HG03439 (cell line): ENCODE data around the gene COX5B.
A peak's percentile ranks its signal among the peaks of the same experiment; 100 is the strongest.
"Not testable (repeated sequence)": the region's sequence is repeated elsewhere in the genome, so short reads cannot be mapped to it uniquely, and the experiment has no call there.

Experiments
- ATAC-seq: cut with Tn5 transposase; IDR thresholded peaks from one replicate; pipeline ENCODE4 v1.9.1; 2021; ENCODE audit warnings: mild to moderate bottlenecking, moderate library complexity; ENCODE audit not compliant: unreplicated experiment

The COX5B gene, protein sequence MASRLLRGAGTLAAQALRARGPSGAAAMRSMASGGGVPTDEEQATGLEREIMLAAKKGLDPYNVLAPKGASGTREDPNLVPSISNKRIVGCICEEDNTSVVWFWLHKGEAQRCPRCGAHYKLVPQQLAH

DNA sequence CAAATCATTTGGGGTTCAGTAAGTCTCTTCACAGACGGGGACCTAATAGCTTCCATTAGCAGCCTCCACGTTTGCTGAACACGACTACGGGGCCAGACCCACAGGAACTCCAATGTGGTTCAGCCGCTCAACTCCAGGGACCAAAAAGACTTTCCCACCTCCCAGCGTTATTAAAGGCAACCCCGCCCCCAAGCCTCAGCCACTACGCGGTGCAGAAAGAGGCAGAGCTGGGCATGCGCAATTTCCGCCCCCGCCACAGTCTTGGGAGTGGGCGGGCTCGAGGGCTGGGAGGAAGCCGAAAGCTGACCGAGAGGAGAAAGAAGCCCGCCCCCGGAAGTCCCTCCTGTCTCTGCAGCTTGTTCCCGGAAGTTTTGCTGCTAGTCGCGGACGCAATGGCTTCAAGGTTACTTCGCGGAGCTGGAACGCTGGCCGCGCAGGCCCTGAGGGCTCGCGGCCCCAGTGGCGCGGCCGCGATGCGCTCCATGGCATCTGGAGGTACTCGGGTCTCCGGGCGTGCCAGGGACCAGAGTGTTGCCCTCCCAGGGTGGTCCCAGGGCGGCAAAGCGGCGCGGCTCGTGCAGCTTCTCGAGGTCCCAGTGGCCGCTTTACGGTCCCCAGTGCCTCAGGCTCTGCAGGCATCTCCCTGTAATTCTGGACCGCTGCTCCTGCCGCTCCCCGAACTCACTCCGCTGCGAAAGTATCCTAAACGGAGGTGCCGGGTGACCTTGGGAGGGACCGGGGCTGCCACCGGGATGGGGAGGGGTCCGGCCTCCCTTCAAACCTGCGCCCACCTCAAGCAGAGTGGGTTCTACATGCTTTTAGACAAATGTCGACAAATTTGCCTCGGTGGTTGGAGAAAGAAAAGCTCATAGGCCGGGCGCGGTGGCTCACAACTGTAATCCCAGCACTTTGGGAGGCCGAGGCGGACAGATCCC lies at the start of gene COX5B:
Gene COX5B, plus strand, starts transcription at position 368 of the 935 bp plus-strand sequence. Its CDS starts 25 bp downstream, at position 393.
- ATAC-seq, result peak; percentile 96

DNA sequence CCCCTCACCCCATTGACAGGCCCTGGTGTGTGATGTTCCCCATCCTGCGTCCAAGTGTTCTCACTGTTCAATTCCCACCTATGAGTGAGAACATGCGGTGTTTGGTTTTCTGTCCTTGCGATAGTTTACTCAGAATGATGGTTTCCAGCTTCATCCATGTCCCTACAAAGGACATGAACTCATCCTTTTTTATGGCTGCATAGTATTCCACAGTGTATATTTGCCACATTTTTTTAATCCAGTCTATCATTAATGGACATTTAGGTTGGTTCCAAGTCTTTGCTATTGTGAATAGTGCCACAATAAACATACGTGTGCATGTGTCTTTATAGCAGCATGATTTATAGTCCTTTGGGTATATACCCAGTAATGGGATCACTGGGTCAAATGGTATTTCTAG lies 49.7 kb upstream of the COX5B start:
- ATAC-seq, result not testable (repeated sequence)

DNA sequence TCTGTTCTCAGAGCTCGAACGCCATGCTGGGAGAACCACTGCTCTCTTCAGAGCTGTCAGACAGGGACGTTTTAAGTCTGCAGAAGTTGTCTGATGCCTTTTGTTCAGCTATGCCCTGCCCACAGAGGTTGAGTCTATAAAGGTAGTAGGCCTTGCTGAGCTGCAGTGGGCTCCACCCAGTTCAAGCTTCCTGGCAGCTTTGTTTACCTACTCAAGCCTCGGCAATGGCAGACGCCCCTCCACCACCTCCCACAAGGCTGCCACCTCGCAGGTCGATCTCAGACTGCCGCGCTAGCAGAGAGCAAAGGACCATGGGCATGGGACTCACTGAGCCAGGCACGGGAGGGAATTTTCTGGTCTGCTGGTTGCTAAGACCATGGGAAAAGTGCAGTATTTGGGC lies 44.3 kb upstream of the COX5B start:
- not testable (repeated sequence) for ATAC-seq

DNA sequence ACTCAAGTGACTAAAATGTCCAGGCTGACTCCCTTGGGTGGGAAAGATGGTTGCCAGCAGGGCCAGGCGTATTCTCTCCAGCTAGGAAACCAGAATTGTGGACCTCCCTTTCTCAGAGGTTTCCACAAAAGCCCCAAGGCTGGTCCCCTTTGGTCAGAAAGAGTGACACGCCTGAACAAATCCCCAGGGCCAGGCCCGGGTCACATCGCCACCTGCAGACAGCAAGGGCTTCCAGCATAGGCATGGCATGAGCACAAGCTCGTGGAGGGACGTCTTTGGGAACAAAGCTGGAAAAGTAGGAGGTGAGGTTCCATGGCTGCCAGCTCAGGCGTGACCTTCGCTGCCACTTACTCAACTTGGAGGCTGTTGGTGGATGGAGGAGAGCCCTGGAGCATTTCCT lies 40.8 kb upstream of the COX5B start:
- ATAC-seq, result not testable (repeated sequence)

DNA sequence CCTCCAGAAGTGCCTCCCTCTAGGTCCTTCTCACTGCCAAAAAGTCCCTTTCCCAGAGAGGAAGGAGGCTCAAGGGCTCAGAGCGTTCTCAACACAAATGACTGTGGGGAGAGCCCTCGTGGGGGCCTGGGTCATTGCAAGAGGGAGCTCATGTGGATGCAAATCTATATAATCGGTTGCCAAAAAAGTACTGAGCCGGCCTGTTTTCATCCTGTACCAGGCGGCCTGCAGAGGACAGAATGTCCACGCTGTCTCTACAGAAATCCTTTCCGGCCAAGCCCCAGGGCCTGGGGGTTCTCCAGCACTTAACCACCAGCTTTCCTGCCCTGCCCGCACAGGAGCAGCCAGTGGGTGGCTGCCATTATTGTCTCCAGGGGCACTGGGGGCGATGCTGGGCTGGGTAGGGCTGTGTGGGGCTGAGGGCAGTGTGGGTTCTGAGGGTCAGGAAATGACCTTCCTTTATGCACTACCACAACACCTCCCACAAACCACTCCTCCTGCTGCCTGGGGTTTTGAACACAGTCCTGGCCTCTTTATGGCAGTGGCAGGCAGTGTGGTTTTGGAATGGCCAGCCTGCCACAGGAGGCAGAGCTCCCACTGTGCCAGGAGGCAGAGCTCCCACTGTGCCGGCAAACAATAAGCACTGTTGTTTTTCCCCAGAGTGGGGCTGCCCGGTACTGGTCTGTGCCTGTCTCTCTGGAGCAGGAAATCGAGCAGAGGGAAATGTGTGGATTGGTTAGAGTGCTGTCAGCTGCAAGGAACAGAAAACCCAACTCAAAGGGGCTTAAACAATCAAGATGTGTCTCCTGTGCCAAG lies 40.1 kb upstream of the COX5B start:
- not testable (repeated sequence) for ATAC-seq

DNA sequence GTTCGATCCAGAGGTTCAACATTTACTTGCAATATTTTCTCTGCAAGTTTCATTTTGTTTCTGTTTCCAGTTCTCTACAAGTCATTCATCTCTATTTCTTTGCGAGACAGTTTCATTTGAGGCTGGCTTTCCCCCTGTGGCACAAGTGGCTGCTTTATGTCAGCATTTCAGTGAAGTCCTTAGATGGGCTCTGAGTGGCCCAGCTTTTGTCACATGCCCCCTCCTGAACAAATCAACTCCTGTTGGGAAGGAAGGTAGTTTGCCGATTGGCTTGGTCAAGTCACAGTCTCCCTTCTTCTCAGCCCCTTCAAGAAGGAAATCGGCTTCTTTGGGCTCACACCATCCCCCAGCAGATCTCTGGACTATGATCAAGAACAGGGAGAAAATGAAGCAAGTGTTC lies 37.1 kb upstream of the COX5B start:
- not testable (repeated sequence) for ATAC-seq

DNA sequence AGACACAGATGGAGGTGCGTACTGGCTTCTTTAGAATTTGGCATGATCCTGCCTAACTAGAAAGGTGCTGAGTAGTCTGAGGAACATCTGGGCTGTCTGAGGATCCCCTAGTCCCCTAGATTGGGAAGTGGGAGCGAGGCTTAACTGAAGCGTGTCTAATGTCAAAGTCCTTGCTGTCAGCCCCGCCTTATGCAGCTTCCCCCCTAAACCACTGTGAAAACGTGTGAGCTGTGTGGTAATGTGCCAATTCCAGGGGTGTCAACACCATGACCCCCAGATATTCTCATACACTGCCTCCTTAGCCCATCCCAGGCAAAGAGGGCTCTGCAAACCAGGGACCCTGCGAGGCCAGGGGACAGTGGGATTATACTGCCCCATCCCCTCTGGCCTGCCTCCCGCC lies 34.0 kb upstream of the COX5B start:
- ATAC-seq, result not testable (repeated sequence)

DNA sequence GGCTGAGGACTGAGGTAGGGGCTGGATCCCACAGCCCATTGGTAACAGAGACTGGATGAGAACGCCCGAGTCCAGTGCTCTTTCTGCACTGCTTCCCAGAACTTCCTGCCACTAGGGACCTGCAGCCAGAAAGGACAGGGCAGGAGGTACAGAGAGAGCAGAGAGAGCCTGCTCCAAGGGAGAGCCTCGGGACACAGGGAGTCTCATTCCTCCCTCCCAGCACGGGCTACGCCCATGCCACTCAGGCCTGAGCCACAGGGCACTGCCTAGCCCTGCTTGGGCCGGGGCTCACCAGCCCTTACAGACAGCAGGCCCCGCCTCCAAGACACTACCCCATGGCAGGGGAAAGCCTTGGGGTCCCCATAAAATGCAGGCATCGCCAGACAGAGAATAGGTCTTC lies 30.1 kb upstream of the COX5B start:
- ATAC-seq, result not testable (repeated sequence)

DNA sequence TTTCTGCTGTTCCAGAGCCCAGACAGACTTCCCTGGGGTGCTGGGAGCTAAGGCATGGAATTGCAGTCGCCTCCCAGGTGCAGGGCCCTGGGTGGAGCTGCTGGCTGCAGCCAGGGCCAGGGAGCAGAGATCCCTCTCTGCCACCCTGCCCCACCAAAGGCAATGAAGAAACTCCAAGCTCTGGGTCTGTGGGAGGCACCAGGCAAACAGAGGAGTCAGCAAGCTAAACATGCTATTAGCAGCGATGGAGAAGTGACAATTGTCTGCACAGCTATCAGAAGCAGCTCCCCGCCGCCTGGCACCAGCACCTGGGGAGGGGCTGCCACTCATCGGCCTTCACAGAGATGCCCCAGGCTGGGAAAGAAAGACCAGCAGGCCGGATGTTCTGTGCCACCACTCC lies 28.0 kb upstream of the COX5B start:
- no peak for ATAC-seq

DNA sequence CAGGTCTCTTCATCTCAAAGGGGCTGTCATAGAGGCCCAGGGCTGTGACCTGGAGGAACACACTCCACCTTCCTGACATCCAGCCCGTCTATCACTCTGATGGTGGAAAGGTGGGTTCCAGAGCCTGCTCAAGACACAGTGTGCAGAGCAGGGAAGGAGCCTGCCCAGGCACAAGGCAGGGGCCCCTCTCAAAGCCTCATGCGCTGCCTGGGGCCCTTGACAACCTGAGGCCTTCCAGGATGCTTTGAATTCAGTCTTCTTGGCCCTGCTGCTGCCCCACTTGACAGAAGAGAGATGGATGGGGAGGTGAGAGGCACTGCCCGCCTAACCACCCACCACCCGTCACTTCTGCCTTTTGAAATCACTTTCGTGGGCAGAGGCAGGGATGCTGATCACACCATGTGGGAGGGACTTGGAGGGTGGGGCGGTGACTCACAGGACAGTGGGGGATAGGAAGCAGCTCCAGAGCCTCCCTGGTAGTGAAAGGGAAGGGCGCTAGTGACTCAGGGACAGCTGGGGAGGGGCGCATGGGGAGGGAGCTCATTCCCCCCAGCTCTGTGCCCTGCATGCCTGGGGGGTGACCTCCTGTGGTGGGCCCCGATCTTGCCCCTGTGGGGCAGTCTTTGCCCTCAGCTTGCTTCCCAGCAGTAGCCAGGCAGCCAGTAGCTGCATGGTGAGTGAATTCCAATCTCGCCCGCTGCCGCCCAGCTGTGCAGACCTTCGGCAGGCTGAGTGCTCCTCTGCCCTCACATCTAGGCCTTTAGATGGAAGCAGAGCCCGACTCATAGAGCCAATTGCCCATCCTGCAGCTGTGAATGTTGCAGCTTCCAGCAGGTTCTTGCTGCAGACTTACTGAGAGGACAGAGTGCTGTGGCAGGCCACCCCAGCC lies 26.7 kb upstream of the COX5B start:
- not testable (repeated sequence) for ATAC-seq

DNA sequence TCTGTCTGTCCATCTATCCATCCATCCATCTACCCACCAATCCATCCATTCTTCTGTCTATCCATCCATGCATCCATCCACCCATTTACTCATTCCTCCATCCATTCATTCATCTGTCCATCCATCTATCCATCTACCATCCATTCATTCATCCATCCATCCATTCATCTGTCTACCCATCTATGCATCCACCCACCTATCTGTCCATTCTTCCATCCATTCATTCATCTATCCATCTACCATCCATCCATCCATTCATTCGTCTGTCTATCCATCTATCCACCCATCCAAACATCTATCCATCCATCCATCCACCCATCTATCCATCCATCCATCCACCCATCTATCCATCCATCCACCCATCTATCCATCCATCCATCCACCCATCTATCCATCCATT lies 25.4 kb upstream of the COX5B start:
- ATAC-seq, result not testable (repeated sequence)

DNA sequence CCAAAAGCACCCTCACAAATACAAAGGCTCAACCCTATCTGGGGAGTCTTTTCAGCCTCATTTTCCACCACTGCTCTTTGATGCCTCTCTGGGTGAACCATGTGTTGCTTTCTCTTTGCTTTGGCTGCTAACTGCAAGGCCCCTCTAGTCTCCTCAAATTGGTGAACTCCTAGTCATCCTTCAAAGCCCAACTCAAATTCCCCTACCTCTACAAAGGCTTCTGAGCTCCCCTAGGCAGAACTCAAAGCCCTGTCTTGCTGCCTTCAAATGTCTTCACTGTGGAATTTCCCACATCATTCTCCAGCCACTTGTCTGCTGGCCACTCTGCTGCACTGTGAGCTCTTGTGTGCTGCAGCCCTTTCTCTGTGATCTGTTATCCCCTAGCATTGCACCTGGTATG lies 22.9 kb upstream of the COX5B start:
- not testable (repeated sequence) for ATAC-seq

DNA sequence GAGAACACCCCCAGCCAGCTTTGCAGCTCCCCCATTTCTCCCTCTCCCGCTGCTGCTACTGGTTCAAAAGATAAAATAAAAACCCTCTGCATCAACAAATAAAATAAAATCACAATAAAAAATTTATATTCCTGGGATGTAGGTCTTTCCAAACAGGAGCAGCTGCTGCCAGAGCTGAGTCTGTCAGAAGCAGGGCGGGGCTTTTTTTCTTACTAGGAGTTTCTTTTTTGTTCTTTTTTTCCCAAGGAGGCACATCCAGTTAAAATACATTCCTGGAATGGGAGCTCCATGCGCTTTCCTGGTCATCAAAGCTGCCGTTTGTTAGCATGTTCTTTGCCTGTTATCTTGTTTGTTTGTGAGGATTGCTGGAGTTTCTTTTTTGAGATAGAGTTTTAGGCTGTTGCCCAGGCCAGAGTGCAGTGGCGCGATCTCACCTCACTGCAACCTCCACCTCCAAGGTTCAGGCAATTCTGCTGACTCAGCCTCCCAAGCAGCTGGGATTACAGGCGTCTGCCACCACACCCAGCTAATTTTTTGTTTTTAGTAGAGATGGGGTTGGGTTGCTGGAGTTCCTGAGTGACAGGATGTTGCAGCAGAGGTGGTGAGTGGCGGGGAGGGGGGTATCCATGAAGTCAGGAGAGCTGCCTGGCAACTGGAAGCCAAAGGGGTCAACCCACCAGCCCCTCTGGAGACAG lies 20.4 kb upstream of the COX5B start:
- not testable (repeated sequence) for ATAC-seq

DNA sequence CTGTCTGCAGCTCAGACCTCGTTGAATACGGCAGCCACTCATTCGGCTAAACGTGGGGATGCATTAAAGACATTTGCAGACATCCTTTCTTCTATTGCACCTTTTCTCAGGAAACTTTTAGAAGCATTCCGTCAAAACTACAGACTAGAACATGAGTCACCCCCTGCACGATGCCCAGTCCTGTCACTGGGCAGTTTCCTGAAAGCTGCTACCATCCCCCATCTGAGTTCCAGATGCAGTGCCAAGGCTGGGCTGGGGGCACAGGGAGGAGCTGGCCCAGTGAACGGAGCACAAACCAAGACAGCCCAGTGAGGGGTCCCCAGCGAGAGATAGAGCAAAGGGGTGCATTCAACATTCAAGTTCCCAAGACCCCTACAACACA lies 19.8 kb upstream of the COX5B start:
- not testable (repeated sequence) for ATAC-seq

DNA sequence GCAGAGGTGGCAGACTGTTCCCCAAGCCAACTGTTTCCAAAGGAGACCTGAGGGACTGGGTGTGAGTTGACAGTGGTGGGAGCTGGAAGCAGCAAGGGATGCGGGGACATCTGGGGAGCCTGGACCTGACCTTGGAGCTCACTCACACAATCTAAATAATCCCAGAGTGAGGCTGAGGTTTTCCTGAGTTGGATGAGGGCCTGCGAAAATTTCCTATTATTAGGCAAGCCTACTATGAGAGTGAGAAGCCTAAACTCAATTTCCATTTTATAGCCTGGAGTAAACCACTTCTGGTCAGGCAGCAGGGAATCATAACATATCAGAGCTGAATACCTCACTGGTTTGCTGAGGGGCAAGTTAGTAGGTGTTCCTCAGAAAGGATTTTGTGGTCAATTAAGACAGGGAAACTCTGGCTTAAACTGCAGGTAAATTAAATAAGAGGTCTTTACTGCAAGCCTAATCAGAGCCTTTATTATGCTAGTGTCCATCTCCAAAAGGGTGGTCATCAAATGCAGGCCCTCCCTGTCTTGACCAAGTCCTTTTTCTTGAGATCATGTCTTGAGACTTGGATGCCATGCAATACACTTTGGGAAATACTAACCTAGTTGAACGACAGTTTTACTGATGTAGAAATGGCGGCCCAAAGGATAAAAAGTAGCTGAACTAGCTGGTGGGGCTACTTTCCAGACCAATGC lies 1.7 kb upstream of the COX5B start:
- ATAC-seq, result no peak

DNA sequence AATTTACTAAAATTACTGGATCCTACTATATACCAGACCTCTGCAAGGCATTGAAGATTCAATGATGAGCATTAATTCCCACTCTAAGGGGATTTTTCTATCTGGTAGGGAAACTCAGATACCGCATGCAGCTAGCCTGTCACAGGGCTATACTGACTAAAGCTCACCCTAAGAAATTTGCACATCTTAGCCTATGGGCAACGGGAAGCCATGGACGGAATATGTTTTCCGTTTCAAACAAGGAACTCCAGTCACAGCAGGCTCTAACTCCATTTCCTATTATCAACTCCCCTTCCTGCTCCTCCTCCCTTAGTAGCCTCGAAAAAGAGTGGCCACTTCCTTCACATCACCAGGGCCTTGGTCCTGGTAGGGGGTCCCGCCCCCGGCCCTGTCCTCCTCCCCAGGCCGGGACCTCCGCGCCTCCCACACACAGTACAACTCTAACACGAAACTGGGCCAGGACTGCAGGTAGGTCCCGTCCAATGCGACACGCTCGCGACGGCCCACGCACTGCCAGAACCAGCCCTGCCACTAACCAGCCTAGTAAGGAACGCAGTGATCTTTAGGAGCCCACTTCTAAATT lies 659 bp upstream of the COX5B start:
- ATAC-seq, result peak; percentile 36

DNA sequence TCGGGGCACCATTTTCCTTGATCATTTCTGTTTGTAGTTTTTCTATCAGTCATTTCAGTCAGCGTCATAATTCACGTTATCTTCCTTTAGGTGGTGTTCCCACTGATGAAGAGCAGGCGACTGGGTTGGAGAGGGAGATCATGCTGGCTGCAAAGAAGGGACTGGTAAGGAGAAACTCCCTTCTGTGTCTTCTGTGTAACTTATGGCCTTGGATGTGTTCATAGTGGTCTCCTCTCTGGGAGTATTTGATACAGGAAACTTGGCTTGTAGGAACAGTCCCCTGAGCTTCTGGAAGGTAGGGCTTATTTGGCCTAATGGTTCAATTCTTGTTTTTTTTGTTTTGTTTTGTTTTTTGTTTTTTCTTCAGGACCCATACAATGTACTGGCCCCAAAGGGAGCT lies 1.1 kb downstream of the COX5B start:
- ATAC-seq, result no peak

DNA sequence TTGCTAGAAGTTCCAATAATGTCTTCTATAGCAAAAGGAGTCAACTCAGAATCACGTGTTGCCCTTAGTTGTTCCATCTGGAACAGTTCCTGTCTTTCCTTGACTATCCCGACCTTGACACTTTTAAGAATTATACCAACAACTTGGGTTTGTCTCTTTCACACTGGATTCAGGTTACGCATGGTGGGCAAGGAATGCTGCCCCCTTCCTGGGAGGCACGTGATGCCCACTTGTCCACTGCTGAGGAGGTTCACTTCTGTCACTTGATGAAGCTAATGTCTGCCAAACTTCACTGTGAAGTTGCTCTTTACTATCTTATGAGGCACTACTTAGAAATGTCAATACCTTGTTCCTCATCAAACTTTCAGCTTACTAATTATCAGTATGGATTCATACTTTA lies 5.3 kb downstream of the COX5B start:
- no peak for ATAC-seq

DNA sequence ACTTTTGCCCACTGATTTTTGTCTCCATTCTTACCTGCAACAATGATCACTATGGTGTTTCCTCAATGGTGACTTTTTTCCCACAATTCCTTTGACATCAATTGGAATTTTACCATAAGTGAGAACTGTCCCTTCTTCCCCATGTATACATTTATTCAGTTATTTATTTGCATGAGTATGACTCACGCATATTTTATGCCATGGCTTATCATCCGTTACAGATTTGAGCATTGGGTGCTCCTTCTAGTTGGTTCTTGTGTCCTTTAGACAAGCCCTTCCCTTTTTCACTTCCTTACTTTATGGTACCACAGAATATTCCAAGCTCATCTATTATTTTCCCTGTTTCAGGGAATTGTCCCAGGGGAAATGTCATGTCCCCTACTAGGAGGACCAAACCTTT lies 7.6 kb downstream of the COX5B start:
- ATAC-seq, result no peak
